ENCODE measurements around the gene POLD1. TPM values are rescaled to one million over a fixed set of nuclear protein-coding genes. Genes with fewer than 3 reads are reported as not detected.

POLD1 gene
- total RNA-seq, 6 experiments from 2014 or later = 6.2 to 13.1 (median 9.2) TPM

DNA sequence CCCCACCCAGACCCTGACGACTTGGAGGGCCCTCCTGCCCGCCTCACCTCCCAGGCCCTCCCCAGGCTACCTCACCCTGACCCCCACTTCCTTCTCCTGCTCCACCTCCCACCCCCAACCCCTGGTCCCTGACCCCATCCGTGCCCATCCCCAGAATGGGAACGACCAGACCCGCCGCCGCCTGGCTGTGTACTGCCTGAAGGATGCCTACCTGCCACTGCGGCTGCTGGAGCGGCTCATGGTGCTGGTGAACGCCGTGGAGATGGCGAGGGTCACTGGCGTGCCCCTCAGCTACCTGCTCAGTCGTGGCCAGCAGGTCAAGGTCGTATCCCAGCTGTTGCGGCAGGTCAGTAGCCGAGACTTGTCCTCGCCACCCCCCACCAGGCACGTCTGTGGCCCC, 22.7 kb downstream of the POLD1 start:
- Histone ChIP-seq H3K9me3 (no peaks in the 10 kb centered on the region), H3K36me3 (no peaks in the 10 kb centered on the region), H3K4me3 (no peak overlapping the region), H3K27ac (no peak overlapping the region), H3K27me3 (no peaks in the 10 kb centered on the region), H3K4me1 (no peaks in the 10 kb centered on the region)
- 90% methylated on average over 2 of the region's 19 CpGs for WGBS (ENCODE audit: insufficient coverage, low coverage, low lambda C conversion rate, missing lambda C conversion rate)
- TF ChIP-seq, protein P1, sequence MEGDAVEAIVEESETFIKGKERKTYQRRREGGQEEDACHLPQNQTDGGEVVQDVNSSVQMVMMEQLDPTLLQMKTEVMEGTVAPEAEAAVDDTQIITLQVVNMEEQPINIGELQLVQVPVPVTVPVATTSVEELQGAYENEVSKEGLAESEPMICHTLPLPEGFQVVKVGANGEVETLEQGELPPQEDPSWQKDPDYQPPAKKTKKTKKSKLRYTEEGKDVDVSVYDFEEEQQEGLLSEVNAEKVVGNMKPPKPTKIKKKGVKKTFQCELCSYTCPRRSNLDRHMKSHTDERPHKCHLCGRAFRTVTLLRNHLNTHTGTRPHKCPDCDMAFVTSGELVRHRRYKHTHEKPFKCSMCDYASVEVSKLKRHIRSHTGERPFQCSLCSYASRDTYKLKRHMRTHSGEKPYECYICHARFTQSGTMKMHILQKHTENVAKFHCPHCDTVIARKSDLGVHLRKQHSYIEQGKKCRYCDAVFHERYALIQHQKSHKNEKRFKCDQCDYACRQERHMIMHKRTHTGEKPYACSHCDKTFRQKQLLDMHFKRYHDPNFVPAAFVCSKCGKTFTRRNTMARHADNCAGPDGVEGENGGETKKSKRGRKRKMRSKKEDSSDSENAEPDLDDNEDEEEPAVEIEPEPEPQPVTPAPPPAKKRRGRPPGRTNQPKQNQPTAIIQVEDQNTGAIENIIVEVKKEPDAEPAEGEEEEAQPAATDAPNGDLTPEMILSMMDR (IDR thresholded peaks at IDR 0.05) = no peak
- TF ChIP-seq POLR2A (IDR thresholded peaks at IDR 0.05) = no peak
- intact Hi-C loops (cut with DNase I) = no loop called here
- ATAC-seq (no peak), DNase-seq (no peak)

DNA sequence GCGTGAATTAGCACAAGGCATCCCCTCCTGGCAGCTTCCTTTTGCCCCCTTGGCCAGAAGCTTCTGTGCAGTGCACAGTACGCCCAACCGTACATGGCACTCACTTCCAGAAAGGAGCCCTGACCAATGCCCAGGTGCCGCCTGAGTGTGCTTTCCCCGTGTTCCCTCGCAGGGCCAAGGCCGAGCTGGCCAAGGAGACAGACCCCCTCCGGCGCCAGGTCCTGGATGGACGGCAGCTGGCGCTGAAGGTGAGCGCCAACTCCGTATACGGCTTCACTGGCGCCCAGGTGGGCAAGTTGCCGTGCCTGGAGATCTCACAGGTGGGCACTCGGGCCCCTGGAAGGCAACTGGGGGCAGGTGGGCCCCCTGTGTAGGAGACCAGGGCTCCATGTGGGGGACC, 25.2 kb downstream of the POLD1 start:
- no CpG with 5 or more reads among the region's 17 CpGs for WGBS (ENCODE audit: insufficient coverage, low coverage, low lambda C conversion rate, missing lambda C conversion rate)
- Histone ChIP-seq H3K36me3 (no peaks in the 10 kb centered on the region), H3K4me1 (no peaks in the 10 kb centered on the region), H3K27me3 (no peaks in the 10 kb centered on the region), H3K9me3 (no peaks in the 10 kb centered on the region), H3K4me3 (no peak overlapping the region), H3K27ac (no peak overlapping the region)
- no peak for ATAC-seq
- no peak for DNase-seq
- TF ChIP-seq POLR2A (IDR thresholded peaks at IDR 0.05) = no peak
- TF ChIP-seq, protein P1 (IDR thresholded peaks at IDR 0.05) = no peak
- intact Hi-C loops (cut with DNase I) = no loop called here

DNA sequence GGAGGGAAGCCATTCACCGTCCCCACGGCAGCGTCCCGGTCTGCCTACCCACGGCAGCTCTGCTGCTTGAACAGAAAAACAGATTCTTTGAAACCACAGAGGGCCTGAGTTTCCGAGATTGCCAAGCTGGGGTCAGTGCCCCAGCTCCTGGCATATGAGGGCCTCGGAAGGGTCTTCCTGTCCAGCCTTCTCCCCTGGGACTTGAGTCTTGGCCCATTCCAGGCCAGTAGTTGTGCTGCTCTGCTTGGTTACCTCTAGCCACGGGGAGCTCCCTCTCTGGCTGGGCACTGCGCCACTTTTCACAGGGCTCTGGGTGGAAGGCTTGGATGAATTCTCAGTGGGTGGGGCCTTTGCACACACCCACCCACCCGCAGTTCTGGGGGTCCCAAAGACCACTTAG, 26.0 kb downstream of the POLD1 start:
- no peaks in the 10 kb centered on the region for H3K4me1 ChIP-seq
- no peaks in the 10 kb centered on the region for H3K9me3 ChIP-seq
- no peak overlapping the region for H3K4me3 ChIP-seq
- H3K36me3 ChIP-seq = no peaks in the 10 kb centered on the region
- DNase-seq (no peak), ATAC-seq (no peak)
- intact Hi-C loops (cut with DNase I) = no loop called here
- TF ChIP-seq POLR2A (IDR thresholded peaks at IDR 0.05) = no peak
- TF ChIP-seq, protein P1 (IDR thresholded peaks at IDR 0.05) = no peak
- WGBS (ENCODE audit: insufficient coverage, low coverage, low lambda C conversion rate, missing lambda C conversion rate) = 53% methylated on average over 3 of the region's 10 CpGs
- no peak overlapping the region for H3K27ac ChIP-seq
- no peaks in the 10 kb centered on the region for H3K27me3 ChIP-seq

DNA sequence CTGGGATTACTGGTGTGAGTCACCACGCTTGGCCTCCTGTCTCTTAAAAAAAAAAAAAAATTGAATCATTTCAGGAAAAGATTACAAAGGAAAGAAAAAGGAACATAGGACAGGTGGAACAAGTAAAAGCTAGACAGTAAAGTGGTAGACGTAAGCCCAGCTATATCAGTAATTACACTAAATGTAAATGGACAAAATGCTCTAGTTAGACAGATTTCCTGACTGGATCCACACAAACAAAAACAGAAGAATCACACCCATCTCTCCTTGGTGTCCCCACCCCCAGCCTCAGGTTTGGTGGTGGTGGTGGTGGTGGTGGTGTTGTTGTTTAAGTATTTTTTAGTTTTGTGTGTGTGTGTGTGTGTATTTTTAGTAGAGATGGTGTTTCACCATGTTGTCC, 28.3 kb downstream of the POLD1 start:
- ATAC-seq (no peak), DNase-seq (no peak)
- no peaks in the 10 kb centered on the region for H3K36me3 ChIP-seq
- H3K27me3 ChIP-seq = no peaks in the 10 kb centered on the region
- H3K27ac ChIP-seq = no peak overlapping the region
- TF ChIP-seq POLR2A (IDR thresholded peaks at IDR 0.05) = no peak
- TF ChIP-seq, protein P1 (IDR thresholded peaks at IDR 0.05) = no peak
- H3K4me1 ChIP-seq = no peaks in the 10 kb centered on the region
- H3K9me3 ChIP-seq = no peaks in the 10 kb centered on the region
- 97% methylated on average over 2 of the region's 2 CpGs for WGBS (ENCODE audit: insufficient coverage, low coverage, low lambda C conversion rate, missing lambda C conversion rate)
- intact Hi-C loops (cut with DNase I) = no loop called here
- no peak overlapping the region for H3K4me3 ChIP-seq

DNA sequence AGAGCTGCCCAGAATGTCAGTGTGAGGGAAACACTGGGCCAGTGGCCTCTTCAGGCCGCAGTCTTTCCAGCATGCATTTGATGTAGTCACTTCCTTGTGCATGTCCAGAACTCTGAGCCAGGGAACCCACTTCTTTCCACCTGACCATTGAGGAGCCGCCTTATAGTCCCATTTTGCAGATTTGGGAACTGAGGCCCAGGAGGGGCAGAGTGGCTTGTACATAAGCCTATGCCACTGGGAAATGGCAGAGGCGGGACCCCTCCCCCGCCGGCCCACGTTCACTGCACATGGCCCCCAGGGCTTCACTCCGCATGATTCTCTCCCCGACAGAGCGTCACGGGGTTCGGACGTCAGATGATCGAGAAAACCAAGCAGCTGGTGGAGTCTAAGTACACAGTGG, 28.9 kb downstream of the POLD1 start:
- intact Hi-C loops (cut with DNase I) = no loop called here
- WGBS (ENCODE audit: insufficient coverage, low coverage, low lambda C conversion rate, missing lambda C conversion rate) = 94% methylated on average over 7 of the region's 13 CpGs
- Histone ChIP-seq H3K4me1 (no peaks in the 10 kb centered on the region), H3K27ac (no peak overlapping the region), H3K27me3 (no peaks in the 10 kb centered on the region), H3K9me3 (no peaks in the 10 kb centered on the region), H3K36me3 (no peaks in the 10 kb centered on the region), H3K4me3 (no peak overlapping the region)
- ATAC-seq = no peak
- no peak for DNase-seq
- TF ChIP-seq, protein P1 (IDR thresholded peaks at IDR 0.05) = no peak
- no peak for TF ChIP-seq POLR2A (IDR thresholded peaks at IDR 0.05)

Data from right lobe of liver (tissue), 6 donors.